Central memory CD8-positive, alpha-beta T cell (primary cell): ENCODE results near the gene RPS3.

ENCODE experiments used
- ATAC-seq: fragments of 150-1000 bp; cut with Tn5 transposase; replicated peaks from 2 replicates; pipeline ENCODE4 v1.10.0; 2022; ENCODE audit warnings: mild to moderate bottlenecking, moderate FRiP score, moderate number of reproducible peaks; ENCODE audit not compliant: poor library complexity, severe bottlenecking; ENCODE audit errors: extremely low read depth
- DNase-seq, 2 donors: peaks; one replicate each; pipeline ENCODE4 v3.0.0; 2021; ENCODE audit warnings: low spot score in 2 of 2
- H3K27ac Mint-ChIP-seq: one replicate; pipeline ENCODE4 v1.8.0; 2022; ENCODE audit warnings: low read depth, mild to moderate bottlenecking, moderate library complexity, mixed read lengths
- H3K27me3 Mint-ChIP-seq: one replicate; pipeline ENCODE4 v1.8.0; 2022; ENCODE audit warnings: mixed read lengths
- H3K36me3 Mint-ChIP-seq: one replicate; pipeline ENCODE4 v1.8.0; 2022; ENCODE audit warnings: mild to moderate bottlenecking, moderate library complexity, mixed read lengths; ENCODE audit not compliant: insufficient read depth
- H3K4me1 Mint-ChIP-seq: one replicate; pipeline ENCODE4 v1.8.0; 2022; ENCODE audit warnings: mixed read lengths
- H3K4me3 Mint-ChIP-seq: one replicate; pipeline ENCODE4 v1.8.0; 2022; ENCODE audit warnings: mild to moderate bottlenecking, moderate library complexity, mixed read lengths
- H3K9me3 Mint-ChIP-seq: one replicate; pipeline ENCODE4 v1.8.0; 2022; ENCODE audit warnings: mixed read lengths

RPS3 gene

DNA sequence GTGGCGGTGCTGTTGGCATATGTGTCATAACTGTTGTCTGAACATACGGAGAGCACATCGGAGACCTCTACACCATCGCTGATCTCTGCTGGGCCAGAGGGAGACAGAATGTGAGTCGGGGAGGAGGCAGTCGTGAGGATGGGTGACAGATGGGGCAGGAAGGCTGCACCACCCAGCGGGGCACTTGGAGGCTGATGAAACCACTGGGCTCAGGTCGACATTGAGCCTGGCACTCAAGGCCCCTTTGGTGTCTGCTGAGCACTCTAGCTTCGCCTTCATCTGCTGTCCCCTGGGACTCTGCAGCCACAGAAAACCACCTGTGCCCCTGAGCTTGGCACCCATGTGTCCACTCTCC lies 36.2 kb downstream of the RPS3 start:
- Mint-ChIP-seq H3K36me3 (peaks cover 4% of the 10 kb centered on the region), H3K4me1 (peaks cover 8% of the 10 kb centered on the region), H3K9me3 (no peaks in the 10 kb centered on the region), H3K4me3 (no peak overlapping the region), H3K27me3 (peaks cover 36% of the 10 kb centered on the region), H3K27ac (no peak overlapping the region)
- ATAC-seq (no peak), DNase-seq (no peak)

DNA sequence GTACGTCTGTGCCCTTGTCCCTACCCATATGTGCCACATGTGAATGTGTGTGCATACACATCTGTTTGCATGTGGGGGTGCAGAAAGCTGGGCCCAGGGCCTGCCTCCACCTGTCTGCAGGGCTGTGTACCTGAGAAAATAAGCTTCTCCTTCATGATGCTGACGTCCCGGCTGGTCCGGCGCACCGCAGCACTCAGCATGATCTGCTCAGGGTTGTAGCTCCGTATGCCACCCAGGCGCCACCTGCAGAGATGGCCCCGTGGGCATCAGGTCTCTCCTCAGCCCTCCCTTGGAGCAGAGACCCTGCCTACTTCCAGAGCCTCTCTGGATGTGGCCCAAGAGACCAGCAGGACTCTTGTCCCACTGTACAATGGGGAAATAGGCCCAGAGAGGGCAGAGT lies 37.5 kb downstream of the RPS3 start:
- peaks cover 24% of the 10 kb centered on the region for H3K27me3 Mint-ChIP-seq
- no peaks in the 10 kb centered on the region for H3K4me1 Mint-ChIP-seq
- ATAC-seq: no peak

DNA sequence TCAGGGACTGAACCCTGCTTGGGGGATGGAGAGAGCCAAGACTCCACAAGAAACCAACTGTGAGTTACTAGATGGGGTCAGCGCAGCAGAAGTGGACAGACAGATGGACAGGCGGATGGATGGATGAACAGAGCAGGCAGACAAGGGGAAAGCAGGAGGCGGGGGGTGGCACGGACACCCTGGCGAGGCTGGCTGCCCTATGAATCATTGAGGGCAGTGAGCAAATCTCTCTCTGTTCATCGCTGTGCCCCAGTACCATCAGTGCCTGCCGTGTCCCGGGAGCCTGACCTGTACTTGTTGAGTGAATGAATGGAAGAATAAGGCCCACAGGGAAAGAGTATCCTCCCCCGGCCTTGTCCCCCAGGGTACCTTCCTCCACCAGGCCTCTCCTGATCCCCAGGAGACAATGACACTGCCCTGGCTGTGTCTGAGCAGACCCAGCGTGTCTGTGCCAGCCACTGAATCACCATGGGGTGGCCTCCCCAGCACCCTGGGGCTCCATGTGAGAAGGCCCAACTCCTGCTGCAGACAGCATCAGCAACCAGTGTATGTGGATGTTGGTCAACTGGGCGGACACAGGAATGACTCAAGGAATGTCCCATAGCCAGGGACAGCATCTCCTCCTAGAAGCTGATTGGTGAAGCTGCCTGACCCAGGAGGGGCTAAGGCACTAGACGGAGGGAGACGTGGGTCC lies 38.8 kb downstream of the RPS3 start:
- H3K4me1 Mint-ChIP-seq: no peaks in the 10 kb centered on the region
- no peak overlapping the region for H3K27ac Mint-ChIP-seq
- H3K9me3 Mint-ChIP-seq: no peaks in the 10 kb centered on the region
- ATAC-seq: no peak
- H3K4me3 Mint-ChIP-seq: no peak overlapping the region
- DNase-seq: no peak
- peaks cover 11% of the 10 kb centered on the region for H3K27me3 Mint-ChIP-seq
- peaks cover 4% of the 10 kb centered on the region for H3K36me3 Mint-ChIP-seq

More for the DNA sequence above, 37.5 kb downstream of the RPS3 start:
- Mint-ChIP-seq H3K9me3 (no peaks in the 10 kb centered on the region), H3K36me3 (peaks cover 4% of the 10 kb centered on the region), H3K27ac (no peak overlapping the region), H3K4me3 (no peak overlapping the region)
- DNase-seq: no peak

DNA sequence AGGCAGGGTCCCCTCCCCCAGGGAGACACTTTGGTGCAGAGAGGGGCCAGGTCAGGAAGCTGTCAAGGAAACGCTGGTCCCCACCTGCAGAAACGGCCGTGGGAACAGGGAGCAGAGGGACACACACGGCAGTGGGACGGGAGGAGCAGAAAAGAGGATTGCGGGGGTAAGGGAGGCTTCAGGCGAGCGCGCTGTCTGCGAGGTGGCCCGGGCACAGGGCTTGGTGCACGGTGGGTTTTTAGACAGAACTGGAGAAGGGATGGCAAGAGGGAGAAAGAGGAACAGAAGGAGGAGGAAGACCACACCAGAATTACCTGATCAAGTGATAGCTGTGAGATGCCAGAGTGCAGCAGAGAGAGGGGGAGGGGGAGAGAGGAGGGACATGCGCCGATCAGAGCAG lies 39.7 kb downstream of the RPS3 start:
- no peak for ATAC-seq
- no peak overlapping the region for H3K27ac Mint-ChIP-seq
- no peak overlapping the region for H3K4me3 Mint-ChIP-seq

DNA sequence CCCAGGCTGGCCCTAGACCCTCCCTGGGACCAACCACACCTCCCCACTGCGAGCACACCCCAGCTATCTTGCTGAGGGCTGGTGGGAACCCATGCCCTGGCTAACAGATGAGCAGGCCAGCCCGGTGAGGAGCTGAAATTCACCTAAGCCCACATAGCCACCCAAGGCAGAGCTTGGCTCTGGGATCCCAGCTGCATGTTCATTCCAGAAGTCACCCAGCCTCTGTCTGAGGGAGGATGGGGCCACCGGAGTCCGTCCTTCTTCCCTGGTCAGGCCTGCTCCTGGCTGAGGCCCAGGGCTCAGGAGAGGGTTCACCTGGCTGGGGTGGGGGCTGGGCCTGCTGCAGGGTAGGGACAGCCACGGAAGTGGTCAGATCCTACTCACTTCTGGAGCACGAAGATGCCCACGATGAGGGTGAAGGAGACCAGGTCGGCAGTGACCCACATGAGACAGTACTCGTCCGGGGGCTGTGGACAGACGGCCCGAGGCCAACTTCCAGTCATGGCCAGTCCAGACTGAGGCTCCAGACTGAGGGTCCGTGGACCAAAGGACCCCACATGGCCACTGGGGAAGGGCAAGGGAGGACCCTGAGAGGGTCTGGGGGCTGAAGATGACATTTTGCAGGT lies 40.3 kb downstream of the RPS3 start:
- peaks cover 1% of the 10 kb centered on the region for H3K36me3 Mint-ChIP-seq
- ATAC-seq (no peak), DNase-seq (no peak)
- H3K9me3 Mint-ChIP-seq: no peaks in the 10 kb centered on the region
- no peak overlapping the region for H3K4me3 Mint-ChIP-seq
- H3K27me3 Mint-ChIP-seq: no peaks in the 10 kb centered on the region
- H3K4me1 Mint-ChIP-seq: no peaks in the 10 kb centered on the region
- H3K27ac Mint-ChIP-seq: no peak overlapping the region

More for the DNA sequence above, 39.7 kb downstream of the RPS3 start:
- DNase-seq: no peak
- Mint-ChIP-seq H3K9me3 (no peaks in the 10 kb centered on the region), H3K36me3 (peaks cover 1% of the 10 kb centered on the region), H3K4me1 (no peaks in the 10 kb centered on the region), H3K27me3 (peaks cover 2% of the 10 kb centered on the region)

DNA sequence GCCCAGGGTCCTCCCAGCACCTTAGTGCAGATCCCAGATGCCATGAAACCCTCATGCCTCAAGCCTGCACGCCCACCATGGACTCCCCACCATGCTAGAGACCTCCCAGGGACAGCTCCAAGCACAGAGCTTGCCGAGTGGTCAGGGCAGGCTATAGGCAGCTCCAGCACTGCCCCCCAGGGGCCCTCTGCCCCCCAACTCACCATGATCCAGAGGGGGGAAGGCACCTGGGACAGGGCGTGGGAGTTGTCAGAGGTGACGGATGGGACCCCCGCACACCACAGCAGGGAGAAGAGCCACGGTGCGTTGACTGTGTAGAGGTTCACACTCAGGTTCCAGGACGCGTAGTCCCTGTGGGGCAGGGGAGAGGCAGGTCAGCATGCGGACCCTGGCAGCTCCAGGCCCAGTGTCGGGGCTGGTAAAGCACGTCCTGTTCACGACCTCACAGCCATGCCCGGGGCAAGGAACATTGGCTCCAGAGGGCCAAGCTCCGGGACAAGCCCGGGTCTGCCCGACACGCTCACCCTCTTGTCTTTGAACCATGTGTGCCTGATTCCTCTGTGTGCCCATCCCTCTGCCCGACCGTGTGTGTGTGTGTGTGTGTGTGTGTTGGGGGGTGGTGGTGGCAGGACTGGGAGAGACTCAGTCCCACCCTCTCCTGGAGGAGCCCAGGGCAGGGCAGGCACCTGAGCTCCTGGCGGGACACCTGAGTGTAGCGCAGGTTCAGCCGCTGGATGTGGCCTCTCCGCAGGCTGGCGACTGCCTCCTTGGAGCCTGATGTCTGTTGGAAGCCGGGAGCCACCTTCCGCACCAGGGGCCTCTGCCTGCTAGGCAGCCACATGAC lies 41.9 kb downstream of the RPS3 start:
- H3K27ac Mint-ChIP-seq: no peak overlapping the region
- H3K4me1 Mint-ChIP-seq: peaks cover 5% of the 10 kb centered on the region
- no peaks in the 10 kb centered on the region for H3K27me3 Mint-ChIP-seq
- ATAC-seq (no peak), DNase-seq (no peak)
- H3K9me3 Mint-ChIP-seq: no peaks in the 10 kb centered on the region
- H3K36me3 Mint-ChIP-seq: peaks cover 1% of the 10 kb centered on the region
- no peak overlapping the region for H3K4me3 Mint-ChIP-seq

DNA sequence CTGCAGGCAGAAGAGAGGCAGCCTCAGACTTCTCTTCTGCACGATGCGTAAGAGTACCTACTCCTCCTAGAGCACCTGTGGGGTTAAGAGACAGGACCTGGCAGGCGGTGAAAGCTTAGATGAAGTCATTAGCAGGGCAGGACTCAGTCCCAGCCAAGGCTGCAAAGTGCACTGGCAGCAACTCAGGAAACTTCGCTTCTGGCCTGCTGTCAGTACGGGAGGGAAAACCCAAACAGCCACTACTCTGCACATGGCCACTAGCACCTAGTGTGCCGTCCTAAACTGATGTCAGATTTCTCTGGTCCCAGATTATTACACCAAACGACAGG lies 42.5 kb downstream of the RPS3 start:
- Mint-ChIP-seq H3K27me3 (no peaks in the 10 kb centered on the region), H3K27ac (no peak overlapping the region), H3K4me3 (no peak overlapping the region), H3K36me3 (peaks cover 1% of the 10 kb centered on the region), H3K4me1 (peaks cover 5% of the 10 kb centered on the region), H3K9me3 (no peaks in the 10 kb centered on the region)
- ATAC-seq (no peak), DNase-seq (no peak)

DNA sequence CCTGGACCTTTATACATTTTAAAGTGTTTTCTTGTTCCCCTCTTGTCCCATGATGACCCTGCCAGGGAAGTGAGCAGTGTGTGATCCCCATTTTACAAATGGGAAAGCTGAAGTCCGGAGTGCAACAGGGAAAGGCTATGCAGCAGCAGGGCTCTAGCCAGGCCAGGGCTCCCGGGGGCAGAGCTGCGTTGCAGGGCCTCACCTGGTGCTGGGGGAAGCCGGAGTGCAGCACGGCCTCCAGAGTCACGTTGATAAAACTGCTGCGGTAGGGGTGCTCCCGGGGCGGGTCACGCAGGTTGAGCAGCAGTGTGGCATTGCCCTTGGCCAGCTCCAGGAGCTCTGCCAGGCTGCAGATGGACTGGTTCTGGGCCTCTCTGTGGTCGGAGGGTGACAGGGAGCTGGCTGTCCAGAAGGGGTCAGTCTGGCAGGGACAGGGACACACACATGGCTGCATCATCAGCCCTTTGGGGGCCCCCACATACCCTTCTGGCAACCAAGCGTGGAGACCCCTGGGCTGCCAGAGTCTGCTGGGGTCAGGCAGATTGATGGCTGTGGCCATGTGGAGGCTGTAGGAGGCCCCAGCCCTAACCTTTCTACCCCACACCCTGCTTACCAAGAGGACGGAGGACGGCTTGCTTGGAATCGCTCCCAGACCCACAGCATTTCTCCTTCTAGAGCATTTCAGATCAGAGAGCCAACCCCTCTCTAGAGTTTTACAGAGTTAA lies 43.0 kb downstream of the RPS3 start:
- no peak for ATAC-seq

DNA sequence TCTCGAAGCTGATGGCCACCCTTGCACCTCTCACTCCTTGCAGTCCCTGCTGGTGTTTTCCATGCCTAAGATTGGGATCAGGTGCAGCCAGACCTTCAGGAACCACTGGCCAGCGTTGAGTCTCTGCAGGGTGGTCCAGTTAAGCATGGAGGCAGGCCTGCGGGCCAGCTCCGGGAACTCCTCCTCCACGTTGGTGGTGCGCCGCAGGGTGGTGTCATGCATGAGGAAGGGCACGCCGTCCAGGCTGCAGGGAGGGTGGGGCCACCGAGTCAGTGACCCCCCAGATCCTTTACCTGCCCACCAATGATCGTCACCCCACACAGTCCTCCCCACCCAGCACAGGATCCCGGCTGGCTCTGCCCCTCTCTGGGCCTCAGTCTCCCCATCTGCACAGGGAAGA lies 43.7 kb downstream of the RPS3 start:
- ATAC-seq (no peak), DNase-seq (no peak)
- Mint-ChIP-seq H3K4me3 (no peak overlapping the region), H3K36me3 (peaks cover 1% of the 10 kb centered on the region), H3K9me3 (no peaks in the 10 kb centered on the region), H3K27ac (no peak overlapping the region), H3K4me1 (peaks cover 5% of the 10 kb centered on the region), H3K27me3 (no peaks in the 10 kb centered on the region)

More for the DNA sequence above, 43.0 kb downstream of the RPS3 start:
- H3K27me3 Mint-ChIP-seq: no peaks in the 10 kb centered on the region
- H3K27ac Mint-ChIP-seq: no peak overlapping the region
- no peak for DNase-seq
- H3K9me3 Mint-ChIP-seq: no peaks in the 10 kb centered on the region
- H3K4me1 Mint-ChIP-seq: peaks cover 5% of the 10 kb centered on the region
- peaks cover 1% of the 10 kb centered on the region for H3K36me3 Mint-ChIP-seq
- H3K4me3 Mint-ChIP-seq: no peak overlapping the region

DNA sequence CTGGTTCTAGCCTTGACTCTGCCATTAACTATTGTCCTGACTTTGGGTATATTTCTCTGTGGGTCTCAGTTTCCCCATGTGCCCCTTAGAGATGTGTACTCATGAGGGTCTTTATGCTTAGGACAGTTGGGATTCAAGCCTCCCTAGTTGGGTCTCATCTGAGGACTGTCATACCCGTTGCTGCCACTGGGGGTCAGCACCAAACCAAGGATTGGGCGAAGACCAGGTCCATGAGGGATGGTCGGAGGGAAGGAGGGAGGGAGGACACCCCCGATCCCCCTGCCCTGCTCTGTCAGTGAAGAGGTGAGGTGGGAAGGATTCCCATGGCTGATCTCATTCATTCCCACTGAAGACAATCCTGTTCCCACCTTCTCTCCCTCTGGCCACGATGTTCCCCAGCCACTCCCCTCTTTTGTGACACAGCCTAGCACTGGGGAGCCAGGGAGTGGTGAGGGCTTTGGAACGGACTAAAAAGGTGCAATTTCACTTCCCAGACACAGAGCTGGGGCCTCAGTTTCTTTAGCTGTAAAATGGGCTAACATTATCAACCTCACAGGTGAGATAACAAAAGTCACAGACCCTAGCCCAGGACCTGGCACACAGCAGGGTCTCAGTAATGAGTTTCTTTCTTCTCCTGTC lies 46.1 kb downstream of the RPS3 start:
- peaks cover 5% of the 10 kb centered on the region for H3K4me1 Mint-ChIP-seq

DNA sequence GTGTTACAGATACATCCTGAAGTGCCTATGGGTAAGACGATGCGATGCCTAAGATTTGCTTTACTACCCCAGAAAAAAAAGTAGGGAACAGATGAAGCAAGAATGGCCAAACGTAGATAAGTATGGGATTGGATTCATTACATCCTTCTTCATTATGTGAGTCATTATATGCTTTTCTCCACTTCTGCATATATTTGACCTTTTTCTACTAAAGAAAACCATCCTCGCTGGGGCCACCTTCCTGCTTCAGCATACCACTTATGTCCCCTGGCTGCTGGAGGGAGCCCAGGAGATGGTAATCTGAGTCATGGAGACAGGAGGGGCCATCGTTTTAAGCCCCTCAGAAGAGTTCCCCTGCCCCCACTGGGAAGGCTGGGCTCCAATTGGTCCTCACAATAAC lies 48.1 kb downstream of the RPS3 start:
- peaks cover 5% of the 10 kb centered on the region for H3K4me1 Mint-ChIP-seq
- ATAC-seq (no peak), DNase-seq (no peak)
- no peaks in the 10 kb centered on the region for H3K9me3 Mint-ChIP-seq
- no peak overlapping the region for H3K27ac Mint-ChIP-seq
- H3K36me3 Mint-ChIP-seq: peaks cover 4% of the 10 kb centered on the region
- H3K27me3 Mint-ChIP-seq: no peaks in the 10 kb centered on the region
- H3K4me3 Mint-ChIP-seq: no peak overlapping the region

More for the DNA sequence above, 46.1 kb downstream of the RPS3 start:
- Mint-ChIP-seq H3K27me3 (no peaks in the 10 kb centered on the region), H3K27ac (no peak overlapping the region), H3K9me3 (no peaks in the 10 kb centered on the region), H3K36me3 (peaks cover 2% of the 10 kb centered on the region), H3K4me3 (no peak overlapping the region)
- peak; percentile 53 to 64 for DNase-seq
- peak; percentile 82 for ATAC-seq

DNA sequence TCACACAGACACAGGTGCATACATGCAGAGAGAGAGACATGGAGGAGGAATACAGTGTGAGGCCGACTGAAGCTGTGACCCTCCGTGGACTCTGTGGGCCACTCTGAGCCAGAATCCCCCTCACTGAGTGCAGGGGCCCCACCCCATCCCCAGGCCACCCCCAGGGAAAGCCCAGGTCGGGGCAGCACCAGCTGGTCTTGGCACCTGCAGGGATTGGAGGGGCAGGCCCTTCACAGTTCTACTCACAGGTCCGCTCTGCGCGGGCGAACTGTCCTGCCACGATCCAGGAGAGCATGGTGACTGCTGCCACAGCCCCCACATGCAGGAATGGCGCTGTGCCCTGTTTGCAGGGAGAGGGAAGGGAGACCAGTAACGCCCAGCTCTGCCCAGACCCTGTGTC lies 50.0 kb downstream of the RPS3 start:
- no peak for DNase-seq
- H3K36me3 Mint-ChIP-seq: peaks cover 4% of the 10 kb centered on the region
- H3K27ac Mint-ChIP-seq: no peak overlapping the region
- no peak overlapping the region for H3K4me3 Mint-ChIP-seq
- H3K4me1 Mint-ChIP-seq: peaks cover 5% of the 10 kb centered on the region
- no peak for ATAC-seq
- no peaks in the 10 kb centered on the region for H3K9me3 Mint-ChIP-seq
- no peaks in the 10 kb centered on the region for H3K27me3 Mint-ChIP-seq
